Mesothelial cell of epicardium (in vitro differentiated cells): ENCODE data around the gene FOXF2. TPM values are rescaled to one million over a fixed set of nuclear protein-coding genes. Genes with fewer than 3 reads are reported as not detected.
A peak's percentile ranks its signal among the peaks of the same experiment; 100 is the strongest.

Source experiments
- DNase-seq, 2 experiments: peaks; one replicate each; pipeline ENCODE4 v3.0.0; 2021; ENCODE audit warnings: low spot score in 2 of 2; ENCODE audit not compliant: unreplicated experiment in 2 of 2
- H3K27ac Mint-ChIP-seq: 2 replicates; pipeline ENCODE4 v1.8.0; 2021; ENCODE audit warnings: mixed read lengths
- H3K27me3 Mint-ChIP-seq: 2 replicates; pipeline ENCODE4 v1.8.0; 2021; ENCODE audit warnings: low read depth, mixed read lengths
- H3K36me3 Mint-ChIP-seq: 2 replicates; pipeline ENCODE4 v1.8.0; 2021; ENCODE audit warnings: mixed read lengths
- H3K4me1 Mint-ChIP-seq: 2 replicates; pipeline ENCODE4 v1.8.0; 2021; ENCODE audit warnings: mixed read lengths
- H3K4me3 Mint-ChIP-seq: 2 replicates; pipeline ENCODE4 v1.8.0; 2021; ENCODE audit warnings: mild to moderate bottlenecking, moderate library complexity, mixed read lengths
- H3K9me3 Mint-ChIP-seq: 2 replicates; pipeline ENCODE4 v1.8.0; 2021; ENCODE audit warnings: mixed read lengths
- total RNA-seq: library from RNA; stranded (reverse); gene quantifications from 3 replicates; pipeline ENCODE4 v1.2.1, GENCODE V29; 2021
- TF ChIP-seq, protein P1 (sequence below): fragments of 200-600 bp; sonication (generic); IDR thresholded peaks from one replicate; pipeline ENCODE4 v1.5.0; 2021; ENCODE audit warnings: antibody characterized with exemption; ENCODE audit not compliant: unreplicated experiment

The FOXF2 gene
- total RNA-seq, 1 donor from 2014 or later = 0.13 TPM

DNA sequence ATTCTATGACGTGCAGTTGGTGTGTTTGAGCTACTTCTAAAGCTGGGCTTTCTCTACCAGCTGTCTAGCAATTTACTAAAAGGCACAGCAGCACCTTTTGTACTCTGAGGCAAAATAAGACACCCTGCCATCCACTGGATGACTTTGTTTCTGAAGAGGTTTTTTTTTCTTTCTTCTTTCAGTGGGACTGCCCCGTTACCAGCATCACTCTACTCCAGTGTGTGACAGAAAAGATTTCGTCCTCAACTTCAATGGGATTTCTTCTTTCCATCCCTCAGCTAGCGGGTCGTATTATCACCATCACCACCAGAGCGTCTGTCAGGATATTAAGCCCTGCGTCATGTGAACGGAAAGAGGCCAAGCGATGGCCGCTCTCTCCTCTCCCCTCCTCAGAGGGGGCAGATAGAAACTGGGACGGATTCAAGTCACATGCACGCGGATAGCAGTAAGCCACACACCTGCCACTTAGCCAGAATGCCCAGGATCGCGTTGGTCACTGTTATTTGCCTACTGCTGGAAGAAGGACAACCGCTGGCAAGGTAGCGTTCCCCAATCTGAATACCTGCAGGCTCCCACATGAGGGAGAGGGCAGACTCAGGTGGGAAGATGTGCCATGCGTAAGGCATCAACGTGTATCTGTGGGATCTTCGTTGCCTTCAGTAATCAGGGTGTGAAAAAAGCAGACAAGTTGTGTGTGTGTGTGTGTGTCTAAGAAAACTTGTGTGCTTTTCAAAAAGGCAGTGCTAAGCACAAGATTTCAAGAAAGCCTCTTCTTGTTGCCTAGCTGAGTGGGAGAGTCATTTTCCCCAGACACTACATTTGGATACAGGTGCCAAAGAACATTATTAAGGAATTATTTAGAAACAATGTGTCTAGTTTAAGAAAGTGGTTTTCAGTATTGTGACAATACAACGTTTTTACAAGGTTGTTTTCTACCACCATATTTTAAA, 5.4 kb downstream of the FOXF2 start:
- no peak overlapping the region for H3K4me3 Mint-ChIP-seq
- no peak overlapping the region for H3K27ac Mint-ChIP-seq
- no peaks in the 10 kb centered on the region for H3K36me3 Mint-ChIP-seq
- peaks cover 92% of the 10 kb centered on the region for H3K27me3 Mint-ChIP-seq
- H3K4me1 Mint-ChIP-seq = peaks cover 7% of the 10 kb centered on the region
- TF ChIP-seq, protein P1, sequence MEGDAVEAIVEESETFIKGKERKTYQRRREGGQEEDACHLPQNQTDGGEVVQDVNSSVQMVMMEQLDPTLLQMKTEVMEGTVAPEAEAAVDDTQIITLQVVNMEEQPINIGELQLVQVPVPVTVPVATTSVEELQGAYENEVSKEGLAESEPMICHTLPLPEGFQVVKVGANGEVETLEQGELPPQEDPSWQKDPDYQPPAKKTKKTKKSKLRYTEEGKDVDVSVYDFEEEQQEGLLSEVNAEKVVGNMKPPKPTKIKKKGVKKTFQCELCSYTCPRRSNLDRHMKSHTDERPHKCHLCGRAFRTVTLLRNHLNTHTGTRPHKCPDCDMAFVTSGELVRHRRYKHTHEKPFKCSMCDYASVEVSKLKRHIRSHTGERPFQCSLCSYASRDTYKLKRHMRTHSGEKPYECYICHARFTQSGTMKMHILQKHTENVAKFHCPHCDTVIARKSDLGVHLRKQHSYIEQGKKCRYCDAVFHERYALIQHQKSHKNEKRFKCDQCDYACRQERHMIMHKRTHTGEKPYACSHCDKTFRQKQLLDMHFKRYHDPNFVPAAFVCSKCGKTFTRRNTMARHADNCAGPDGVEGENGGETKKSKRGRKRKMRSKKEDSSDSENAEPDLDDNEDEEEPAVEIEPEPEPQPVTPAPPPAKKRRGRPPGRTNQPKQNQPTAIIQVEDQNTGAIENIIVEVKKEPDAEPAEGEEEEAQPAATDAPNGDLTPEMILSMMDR = no peak
- DNase-seq = no peak
- H3K9me3 Mint-ChIP-seq = no peaks in the 10 kb centered on the region

DNA sequence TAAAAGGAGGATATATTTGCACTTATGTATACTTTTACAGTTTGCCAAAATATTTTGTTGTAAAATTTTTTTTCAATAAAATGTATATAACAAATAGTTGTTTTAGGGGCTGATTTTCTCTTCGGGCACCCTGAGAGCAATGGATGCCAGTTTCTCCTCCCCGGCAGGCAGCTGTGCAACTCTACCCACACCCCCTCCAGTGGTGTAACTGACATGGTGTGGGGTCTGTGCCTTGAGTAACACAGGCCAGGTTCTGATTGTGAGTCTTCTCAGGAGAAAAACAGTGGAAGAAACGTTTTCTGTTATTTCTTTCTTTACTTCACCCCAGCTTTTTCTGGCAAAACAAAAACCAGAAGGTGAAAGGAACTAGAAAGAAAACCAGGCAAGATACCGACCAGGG, 6.1 kb downstream of the FOXF2 start:
- Mint-ChIP-seq H3K9me3 (no peaks in the 10 kb centered on the region), H3K4me3 (no peak overlapping the region), H3K27me3 (peaks cover 95% of the 10 kb centered on the region), H3K27ac (no peak overlapping the region), H3K4me1 (peaks cover 4% of the 10 kb centered on the region), H3K36me3 (no peaks in the 10 kb centered on the region)
- no peak for DNase-seq
- TF ChIP-seq, protein P1 = no peak

DNA sequence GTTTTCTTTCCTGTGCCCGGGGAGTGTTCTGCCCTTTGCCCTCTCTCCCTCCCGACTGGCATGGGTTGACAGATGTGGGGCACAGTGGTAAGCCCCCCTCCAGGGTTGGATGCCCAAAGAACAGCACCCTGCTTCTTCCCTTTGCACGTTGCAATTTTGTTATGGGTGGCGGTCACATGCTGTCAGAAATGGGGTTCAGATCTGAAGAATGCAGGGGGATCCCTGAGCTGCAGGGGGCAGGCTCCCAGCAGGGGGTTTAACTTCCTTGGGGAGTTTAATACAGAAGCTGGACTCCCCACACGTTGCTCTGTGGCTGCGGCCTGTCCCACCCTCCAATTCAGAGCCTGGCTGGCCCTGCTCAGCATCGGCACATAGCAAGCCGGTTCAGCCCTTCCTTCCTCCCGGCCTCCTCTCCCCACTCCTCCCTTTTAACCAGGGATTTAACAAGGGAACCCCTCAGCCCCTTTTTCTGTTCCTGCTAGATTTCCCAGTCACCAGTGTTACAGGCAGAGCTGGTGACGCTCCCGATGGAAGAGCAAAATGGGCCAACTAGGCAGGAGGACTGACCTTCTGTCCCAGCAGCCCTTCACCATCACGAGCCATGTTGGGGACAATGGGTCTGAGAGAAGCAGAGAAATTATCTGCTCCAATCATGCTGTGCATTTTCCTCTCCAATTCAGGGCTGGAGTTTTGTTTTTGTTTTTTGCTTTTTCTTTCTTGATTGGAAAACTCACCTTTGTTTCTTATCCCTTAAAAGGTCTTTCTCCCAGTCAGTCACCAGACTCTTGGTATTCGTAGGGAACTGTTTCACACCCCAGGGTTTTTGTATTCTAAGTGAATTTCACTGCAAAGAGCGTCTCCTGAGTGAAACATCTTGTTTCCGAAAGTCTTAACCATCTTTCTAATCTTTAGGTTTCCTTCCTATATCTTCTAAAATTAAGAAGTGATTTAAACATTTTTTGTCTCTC, 6.8 kb downstream of the FOXF2 start:
- H3K27ac Mint-ChIP-seq = no peak overlapping the region
- H3K36me3 Mint-ChIP-seq = no peaks in the 10 kb centered on the region
- H3K4me1 Mint-ChIP-seq = peaks cover 4% of the 10 kb centered on the region
- peaks cover 95% of the 10 kb centered on the region for H3K27me3 Mint-ChIP-seq
- TF ChIP-seq, protein P1 = no peak
- no peak overlapping the region for H3K4me3 Mint-ChIP-seq
- no peaks in the 10 kb centered on the region for H3K9me3 Mint-ChIP-seq
- DNase-seq = no peak

DNA sequence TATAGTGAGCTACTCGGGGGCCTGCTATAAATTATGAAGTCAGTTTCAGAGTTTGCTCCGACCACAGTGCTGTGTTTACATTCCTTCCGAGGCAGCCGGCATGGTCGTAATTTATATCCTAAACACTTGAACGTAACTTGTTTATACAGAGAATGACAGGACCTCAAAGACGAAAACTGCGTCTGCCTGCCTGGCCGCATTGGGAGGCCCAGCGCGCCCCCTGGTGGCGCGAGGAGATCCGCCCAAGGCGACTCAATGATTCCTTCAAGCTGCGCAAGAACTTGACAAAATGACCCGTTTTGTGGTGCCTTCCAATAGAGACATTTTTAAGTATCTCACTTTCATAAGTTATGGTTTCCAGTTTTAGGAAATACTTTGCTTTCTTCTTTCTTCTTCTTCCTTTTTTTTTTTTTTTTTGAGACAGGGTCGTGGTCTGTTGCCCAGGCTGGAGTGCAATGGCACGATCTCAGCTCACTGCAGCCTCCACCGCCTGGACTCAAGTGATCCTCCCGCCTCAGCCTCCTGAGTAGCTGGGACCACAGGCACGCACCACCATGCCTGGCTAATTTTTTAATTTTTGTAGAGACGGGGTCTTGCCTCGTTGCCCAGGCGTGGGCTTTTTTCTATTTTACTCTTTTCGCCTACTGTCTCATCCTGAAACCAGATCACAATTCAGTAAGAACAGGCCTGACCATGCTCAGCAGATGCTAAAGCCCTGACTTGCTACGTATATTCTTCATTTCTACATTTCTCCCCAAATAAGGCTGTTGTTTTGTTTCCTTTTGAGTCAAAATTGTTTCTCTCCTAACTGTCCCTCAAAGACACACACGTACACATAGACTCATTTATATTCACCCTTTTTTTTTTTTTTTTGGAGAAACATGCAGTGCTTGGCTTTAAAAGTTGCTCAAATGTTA, 7.8 kb downstream of the FOXF2 start:
- Mint-ChIP-seq H3K9me3 (no peaks in the 10 kb centered on the region), H3K4me3 (no peak overlapping the region), H3K4me1 (peaks cover 4% of the 10 kb centered on the region), H3K27ac (no peak overlapping the region), H3K36me3 (no peaks in the 10 kb centered on the region), H3K27me3 (peaks cover 93% of the 10 kb centered on the region)
- peak in 1 of 2 experiments; percentile 82 for DNase-seq
- TF ChIP-seq, protein P1 = peak; percentile 91
